GM21723 (cell line): ENCODE data around the gene APC2.
A peak's percentile ranks its signal among the peaks of the same experiment; 100 is the strongest.

ENCODE experiments used
- ATAC-seq: cut with Tn5 transposase; IDR thresholded peaks from one replicate; pipeline ENCODE4 v1.9.1; 2021; ENCODE audit warnings: mild to moderate bottlenecking, moderate library complexity; ENCODE audit not compliant: unreplicated experiment

APC2 gene

GRCh38 chr19:1449467-1450442 lies at the start of gene APC2:
Gene APC2, plus strand, starts transcription at chr19:1450121. Its CDS starts 2,881 bp downstream, at chr19:1453002.
- no peak for ATAC-seq

DNA sequence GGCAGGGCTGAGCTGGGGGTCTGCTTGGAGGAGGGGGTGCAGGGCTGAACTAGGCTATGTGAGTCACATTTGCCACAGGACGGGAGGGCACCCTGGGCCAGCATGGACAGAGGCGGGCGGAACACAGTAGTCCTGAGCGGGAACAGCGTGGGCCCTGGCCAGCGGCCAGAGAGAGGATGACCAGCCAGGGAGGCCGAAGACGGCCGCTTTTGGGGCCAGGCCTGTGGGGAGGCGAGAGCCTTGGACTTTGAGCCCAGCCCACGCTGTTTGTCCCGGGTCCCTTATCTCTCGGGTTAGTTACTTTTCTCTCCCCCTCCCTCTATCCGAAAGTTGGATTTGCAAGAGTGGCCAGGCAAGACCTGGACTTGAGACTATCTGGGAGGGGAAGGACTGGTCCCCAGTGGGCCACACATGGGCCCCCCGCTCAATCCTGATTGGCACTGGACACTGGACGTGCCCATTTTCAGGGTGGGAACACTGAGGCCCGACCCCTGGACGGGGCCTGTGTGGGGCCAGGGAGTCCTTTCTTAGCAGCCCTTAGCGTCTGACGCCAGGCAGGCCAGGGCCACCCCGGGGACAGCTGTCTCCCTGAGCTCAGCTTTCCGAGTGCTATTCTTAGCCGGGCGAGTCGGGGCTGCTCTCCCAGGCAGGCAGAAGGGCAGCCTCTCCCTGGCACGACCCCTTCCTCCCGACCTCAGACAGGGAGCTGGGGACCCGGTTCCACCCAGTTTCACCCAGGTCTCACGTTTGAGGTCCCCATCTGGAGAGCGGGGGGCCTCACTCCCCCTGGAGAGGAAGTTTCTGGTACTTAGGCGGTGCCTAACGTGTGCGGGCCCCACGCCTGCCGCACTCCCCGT lies 49.4 kb upstream of the APC2 start:
- no peak for ATAC-seq

GRCh38 chr19:1401138-1401888 lies 48.6 kb upstream of the APC2 start, which contains the start of gene GAMT:
Gene GAMT, minus strand, starts transcription at chr19:1401542. Its CDS starts 66 bp downstream, at chr19:1401476.
- no peak for ATAC-seq

- no peak for ATAC-seq
Measured at GRCh38 chr19:1401889-1402217, 48.1 kb upstream of the APC2 start.

GRCh38 chr19:1402411-1403070 lies 47.4 kb upstream of the APC2 start:
- no peak for ATAC-seq

GRCh38 chr19:1406774-1407527 lies 43.0 kb upstream of the APC2 start:
- ATAC-seq, result peak; percentile 74

DNA sequence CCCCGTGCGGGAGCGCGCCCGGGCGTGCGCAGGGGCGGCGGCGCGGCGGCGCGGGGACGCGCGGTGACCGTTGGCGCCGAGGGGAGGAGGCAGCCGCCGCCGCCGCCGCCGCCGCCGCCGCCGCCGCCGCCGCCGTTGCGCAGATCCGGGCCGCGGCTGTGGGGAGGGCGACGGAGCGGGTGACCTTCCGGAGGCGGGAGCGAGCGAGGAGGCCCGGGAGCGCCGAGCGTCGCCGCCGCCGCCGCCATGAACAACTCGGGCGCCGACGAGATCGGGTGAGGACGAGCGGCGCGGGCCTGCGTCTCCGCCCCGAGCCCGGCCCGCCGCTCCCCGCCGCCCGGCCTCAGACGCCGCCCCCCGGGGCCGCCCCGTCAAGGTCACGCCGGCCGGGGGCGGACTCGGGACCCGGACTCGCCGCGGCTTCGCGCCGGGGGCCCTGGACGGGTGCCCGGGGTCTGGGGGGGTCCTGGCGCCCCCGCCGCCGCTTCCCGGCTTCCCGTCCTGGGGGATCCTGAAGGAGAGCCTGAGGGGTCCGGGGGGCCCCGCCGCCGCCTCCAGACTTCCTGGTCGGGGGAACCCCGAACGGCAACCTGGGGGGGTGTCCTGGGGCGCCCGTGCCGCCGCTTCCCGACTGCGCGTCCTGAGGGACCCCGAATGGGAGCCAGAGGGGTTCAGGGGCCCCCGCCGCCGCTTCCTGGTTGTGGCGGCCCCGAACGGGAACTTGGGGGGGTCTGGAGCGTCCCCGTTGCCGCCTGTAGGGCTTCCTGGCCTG lies 42.2 kb upstream of the APC2 start, which contains the start of gene DAZAP1:
TSS of gene DAZAP1 (plus strand) at position 59 of the 772 bp plus-strand sequence. CDS start at position 247, 188 bp downstream.
- ATAC-seq, result peak; percentile 31

DNA sequence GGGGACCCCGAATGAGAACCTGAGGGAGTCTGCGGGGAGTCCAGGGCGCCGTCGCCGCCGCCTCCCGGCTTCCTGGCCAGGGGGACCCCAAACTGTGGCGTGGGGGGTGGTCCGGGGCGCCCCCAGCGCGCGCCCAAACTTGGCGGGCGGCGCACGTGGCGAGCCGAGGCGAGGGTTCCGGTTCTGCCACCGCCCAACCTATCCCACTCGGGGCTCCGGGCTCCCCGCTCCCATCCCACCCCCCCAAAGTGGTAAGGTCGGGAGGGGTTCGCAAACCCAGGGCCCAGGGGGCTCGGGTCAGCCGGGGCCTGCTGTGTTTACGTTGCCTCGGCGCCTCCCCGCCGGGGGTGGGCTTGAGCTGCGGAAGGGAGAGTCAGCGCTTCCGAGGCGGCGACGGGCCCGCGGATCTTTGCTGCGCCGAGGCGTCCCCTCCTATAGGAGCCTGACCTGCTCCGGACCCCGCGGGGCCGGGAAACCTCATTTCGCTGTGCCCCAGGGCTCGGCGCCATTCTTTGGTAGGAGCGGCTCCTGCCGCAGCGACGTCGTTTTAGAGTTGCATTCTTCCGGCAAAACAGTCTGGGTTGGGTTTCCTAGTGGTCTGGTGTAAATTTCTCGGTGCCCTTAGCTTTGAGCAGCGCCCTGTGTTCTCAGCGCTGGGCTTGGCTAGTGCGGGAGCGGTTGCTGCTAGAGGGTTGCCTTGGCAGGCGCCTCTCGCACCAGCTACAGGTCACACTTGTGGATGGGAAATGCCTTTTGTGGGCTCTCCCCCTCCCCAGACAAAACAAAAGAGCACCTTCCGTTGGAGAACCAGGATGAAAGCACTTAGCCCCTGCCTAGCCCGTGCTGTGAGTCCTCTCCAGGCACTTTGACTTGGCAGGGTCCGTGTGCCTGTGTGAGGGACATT lies 41.4 kb upstream of the APC2 start:
- ATAC-seq, result no peak

GRCh38 chr19:1409204-1410005 lies 40.5 kb upstream of the APC2 start:
- ATAC-seq, result no peak

GRCh38 chr19:1410136-1410786 lies 39.7 kb upstream of the APC2 start:
- no peak for ATAC-seq

DNA sequence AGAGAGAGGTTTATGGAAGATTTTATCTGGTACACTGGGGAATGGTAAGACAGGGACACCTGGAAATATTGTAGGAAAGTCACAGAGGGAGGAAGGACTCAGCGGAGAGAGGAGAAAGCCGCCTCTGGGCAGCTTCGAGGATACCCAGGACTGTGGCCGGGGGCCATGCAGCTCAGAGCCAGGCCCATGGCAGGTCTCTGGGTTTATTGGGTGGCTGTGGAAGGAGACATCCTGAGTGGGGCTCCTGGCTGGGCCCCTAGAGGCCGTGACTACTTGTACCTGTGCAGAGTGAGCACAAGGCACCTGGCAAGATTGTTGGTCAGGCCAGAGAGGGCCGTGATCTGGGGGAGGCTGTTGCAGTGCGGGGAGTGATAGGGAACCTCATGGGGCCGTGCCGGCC lies 39.1 kb upstream of the APC2 start:
- no peak for ATAC-seq

- ATAC-seq, result no peak
Measured at GRCh38 chr19:1411255-1412191, 38.4 kb upstream of the APC2 start.

GRCh38 chr19:1412323-1412923 lies 37.5 kb upstream of the APC2 start:
- ATAC-seq, result no peak

DNA sequence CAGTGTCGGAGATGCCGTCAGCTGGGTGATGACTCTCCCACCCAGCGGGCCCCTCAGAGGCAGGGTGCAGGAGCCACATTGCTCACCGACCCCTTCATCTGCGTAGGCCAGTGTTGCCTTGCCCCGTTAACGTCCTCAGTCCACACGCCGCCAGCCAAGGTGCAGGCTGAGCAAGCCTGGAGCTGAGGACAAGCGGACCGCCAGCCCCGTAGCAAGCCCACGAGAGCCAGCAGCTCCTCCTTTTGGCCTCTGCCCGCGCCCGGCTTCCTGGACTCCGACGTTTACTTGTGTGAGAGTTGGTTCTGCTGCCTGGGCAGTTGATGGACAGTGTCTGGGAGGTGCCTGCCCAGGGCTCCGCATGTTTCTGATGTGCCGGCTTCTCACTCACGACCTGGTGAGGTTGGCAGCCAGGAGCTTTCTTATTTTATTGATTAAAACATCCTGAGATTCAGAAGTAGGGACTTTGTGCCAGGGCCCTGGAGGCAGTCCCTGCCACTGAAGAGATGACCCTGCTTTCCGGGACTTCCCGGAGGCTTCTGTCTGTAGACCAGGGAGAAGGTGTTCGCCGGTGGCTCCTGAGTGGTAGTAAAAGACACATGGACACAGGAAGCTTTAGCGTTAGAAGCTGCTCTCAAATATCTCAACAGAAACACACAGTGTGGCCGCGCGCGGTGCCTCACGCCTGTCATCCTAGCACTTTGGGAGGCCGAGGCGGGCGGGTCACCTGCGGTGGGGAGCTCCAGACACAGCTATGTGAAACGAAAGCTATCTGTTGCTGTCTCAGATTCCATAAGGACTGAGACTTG lies 36.7 kb upstream of the APC2 start:
- ATAC-seq, result no peak
